GM18505 (cell line): ENCODE results near the gene MSI2.

Experiments
- ATAC-seq: cut with Tn5 transposase; IDR thresholded peaks from one replicate; pipeline ENCODE4 v1.9.1; 2021; ENCODE audit not compliant: unreplicated experiment
- POLR2A ChIP-seq: IDR thresholded peaks from 4 replicates; pipeline ENCODE4 v1.6.1; 2011; ENCODE audit warnings: borderline replicate concordance; ENCODE audit not compliant: insufficient read depth, insufficient read length; ENCODE audit errors: extremely low read depth

Gene MSI2

GRCh38 chr17:57256708-57257112, 387 bp downstream of the MSI2 start:
- TF ChIP-seq POLR2A, result peak; percentile 0
- ATAC-seq, result peak; percentile 2

GRCh38 chr17:57257195-57257894, 1.0 kb downstream of the MSI2 start:
- TF ChIP-seq POLR2A, result no peak
- ATAC-seq, result no peak

GRCh38 chr17:57257895-57258851, 1.9 kb downstream of the MSI2 start:
- TF ChIP-seq POLR2A, result no peak
- no peak for ATAC-seq

GRCh38 chr17:57259306-57259705, 3.0 kb downstream of the MSI2 start:
- no peak for ATAC-seq
- TF ChIP-seq POLR2A, result no peak

- ATAC-seq, result no peak
- TF ChIP-seq POLR2A, result no peak
Observed at GRCh38 chr17:57259817-57260216, 3.5 kb downstream of the MSI2 start.

- TF ChIP-seq POLR2A, result no peak
- no peak for ATAC-seq
Observed at GRCh38 chr17:57260325-57261083, 4.2 kb downstream of the MSI2 start.

GRCh38 chr17:57261084-57261461, 4.8 kb downstream of the MSI2 start:
- no peak for TF ChIP-seq POLR2A
- no peak for ATAC-seq

GRCh38 chr17:57262557-57262956, 6.2 kb downstream of the MSI2 start:
- TF ChIP-seq POLR2A, result no peak
- ATAC-seq, result no peak

GRCh38 chr17:57264250-57264649, 7.9 kb downstream of the MSI2 start:
- no peak for TF ChIP-seq POLR2A
- no peak for ATAC-seq

- ATAC-seq, result no peak
- no peak for TF ChIP-seq POLR2A
Observed at GRCh38 chr17:57264776-57265175, 8.5 kb downstream of the MSI2 start.

GRCh38 chr17:57266902-57267311, 10.6 kb downstream of the MSI2 start:
- no peak for ATAC-seq
- no peak for TF ChIP-seq POLR2A

- no peak for ATAC-seq
- TF ChIP-seq POLR2A, result no peak
Observed at GRCh38 chr17:57268181-57268580, 11.9 kb downstream of the MSI2 start.

GRCh38 chr17:57269052-57269451, 12.7 kb downstream of the MSI2 start:
- no peak for ATAC-seq
- no peak for TF ChIP-seq POLR2A

- ATAC-seq, result no peak
- TF ChIP-seq POLR2A, result no peak
Observed at GRCh38 chr17:57269598-57270255, 13.4 kb downstream of the MSI2 start.

GRCh38 chr17:57270801-57271245, 14.5 kb downstream of the MSI2 start:
- no peak for TF ChIP-seq POLR2A
- no peak for ATAC-seq
